Esophagus (tissue), 2 donors: Measurements from ENCODE around the gene MIA. TPM values are rescaled to one million over a fixed set of nuclear protein-coding genes. Genes with fewer than 3 reads are reported as not detected.

Source experiments
- H3K27ac ChIP-seq, 2 donors: one replicate each; pipeline ENCODE4 v1.5.1; 2013; ENCODE audit warnings: low read depth in 2 of 2, mild to moderate bottlenecking in 2 of 2, inconsistent platforms in 1 of 2, low read length in 1 of 2, moderate library complexity in 1 of 2
- H3K27me3 ChIP-seq, 2 donors: one replicate each; pipeline ENCODE4 v1.6.1; 2013; ENCODE audit warnings: low read length in 2 of 2, control low read depth in 1 of 2, mild to moderate bottlenecking in 1 of 2; ENCODE audit not compliant: insufficient read depth in 2 of 2, control insufficient read depth in 1 of 2
- H3K36me3 ChIP-seq, 2 donors: one replicate each; pipeline ENCODE4 v1.6.1; 2013; ENCODE audit warnings: low read length in 1 of 2; ENCODE audit not compliant: control insufficient read depth in 2 of 2, insufficient read depth in 2 of 2
- H3K4me1 ChIP-seq, 2 donors: one replicate each; pipeline ENCODE4 v1.6.1; 2013; ENCODE audit warnings: low read length in 1 of 2; ENCODE audit not compliant: control insufficient read depth in 2 of 2, insufficient read depth in 2 of 2
- H3K4me3 ChIP-seq, 2 donors: one replicate each; pipeline ENCODE4 v1.5.1; 2013; ENCODE audit warnings: low read length in 2 of 2, mild to moderate bottlenecking in 2 of 2, low read depth in 1 of 2, moderate library complexity in 1 of 2
- H3K9me3 ChIP-seq, 2 donors: one replicate each; pipeline ENCODE4 v1.6.1; 2013; ENCODE audit warnings: mild to moderate bottlenecking in 2 of 2, low read depth in 1 of 2, low read length in 1 of 2, moderate library complexity in 1 of 2; ENCODE audit not compliant: control insufficient read depth in 2 of 2, insufficient read depth in 1 of 2
- WGBS, 2 donors: extraction: QIAGEN DNeasy Blood & Tissue Kit; methylation state at CpG; one replicate each; pipeline ENCODE4 v1.1.7; 2013; 5-methylcytosine and 5-hydroxymethylcytosine counted together
- polyA plus RNA-seq, 2 donors: library from polyadenylated mRNA; stranded (reverse); fragments of 200-250 nt; gene quantifications; one replicate each; pipeline ENCODE4 v1.2.3, GENCODE V29; 2013
- donor health status: healthy with polysubstance abuse.
- donor health status: Bipolar disorder and iron deficiency.

MIA gene
- polyA plus RNA-seq, 2 donors: 0.47 to 1.8 TPM

- Histone ChIP-seq H3K27ac (peak overlapping the region; percentile 71 to 75), H3K4me3 (no peak overlapping the region)
- 65 to 74% methylated on average over 15 to 16 of the region's 16 CpGs for WGBS, 2 donors
Observed at GRCh38 chr19:40739871-40740703, 35.2 kb upstream of the MIA start.

GRCh38 chr19:40740747-40741146, 34.6 kb upstream of the MIA start:
- Histone ChIP-seq H3K4me1 (peaks cover 12 to 18% of the 10 kb centered on the region in 2 donors), H3K27ac (peak overlapping the region; percentile 71 to 75), H3K36me3 (peaks cover 9 to 41% of the 10 kb centered on the region in 2 donors), H3K9me3 (no peaks in the 10 kb centered on the region), H3K4me3 (no peak overlapping the region), H3K27me3 (no peaks in the 10 kb centered on the region)
- 50 to 58% methylated on average over 6 of the region's 6 CpGs for WGBS, 2 donors

More at GRCh38 chr19:40739871-40740703, 35.2 kb upstream of the MIA start:
- Histone ChIP-seq H3K9me3 (no peaks in the 10 kb centered on the region), H3K27me3 (no peaks in the 10 kb centered on the region), H3K4me1 (peaks cover 15 to 18% of the 10 kb centered on the region in 2 donors), H3K36me3 (peaks cover 9 to 47% of the 10 kb centered on the region in 2 donors)

- Histone ChIP-seq H3K27ac (peak overlapping the region; percentile 70 to 72), H3K4me1 (peaks cover 12 to 18% of the 10 kb centered on the region in 2 donors), H3K36me3 (peaks cover 9 to 38% of the 10 kb centered on the region in 2 donors), H3K27me3 (no peaks in the 10 kb centered on the region), H3K9me3 (no peaks in the 10 kb centered on the region), H3K4me3 (no peak overlapping the region)
- WGBS, 2 donors: 82 to 84% methylated on average over 10 of the region's 10 CpGs
Observed at GRCh38 chr19:40741527-40742390, 33.6 kb upstream of the MIA start.

DNA sequence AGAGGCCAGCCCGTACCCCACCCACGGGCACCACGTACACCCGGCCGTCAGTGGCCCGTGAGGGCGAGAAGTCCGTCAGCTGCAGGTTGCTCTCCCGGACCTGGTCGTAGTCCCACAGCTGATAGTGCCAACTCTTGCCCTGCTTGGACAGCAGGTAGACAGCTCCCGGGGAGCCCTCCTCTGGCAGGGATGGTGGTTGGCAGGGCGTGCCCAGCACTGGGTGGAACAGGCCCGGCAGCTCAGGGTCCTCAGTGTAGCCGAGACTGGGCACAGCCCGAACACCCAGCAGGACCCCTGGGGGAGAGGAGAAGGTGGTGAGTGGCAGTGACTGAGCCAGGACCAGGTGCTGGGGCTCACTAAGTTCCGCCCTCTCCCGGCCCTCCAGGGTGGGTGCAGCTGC, 32.8 kb upstream of the MIA start:
- H3K9me3 ChIP-seq: no peaks in the 10 kb centered on the region
- peak overlapping the region in 1 of 2 donors; percentile 27 for H3K27ac ChIP-seq
- H3K4me1 ChIP-seq: peaks cover 12 to 18% of the 10 kb centered on the region in 2 donors
- no peaks in the 10 kb centered on the region for H3K27me3 ChIP-seq
- H3K36me3 ChIP-seq: peaks cover 2 to 31% of the 10 kb centered on the region in 2 donors
- no peak overlapping the region for H3K4me3 ChIP-seq
- WGBS, 2 donors: 70 to 76% methylated on average over 17 of the region's 17 CpGs

DNA sequence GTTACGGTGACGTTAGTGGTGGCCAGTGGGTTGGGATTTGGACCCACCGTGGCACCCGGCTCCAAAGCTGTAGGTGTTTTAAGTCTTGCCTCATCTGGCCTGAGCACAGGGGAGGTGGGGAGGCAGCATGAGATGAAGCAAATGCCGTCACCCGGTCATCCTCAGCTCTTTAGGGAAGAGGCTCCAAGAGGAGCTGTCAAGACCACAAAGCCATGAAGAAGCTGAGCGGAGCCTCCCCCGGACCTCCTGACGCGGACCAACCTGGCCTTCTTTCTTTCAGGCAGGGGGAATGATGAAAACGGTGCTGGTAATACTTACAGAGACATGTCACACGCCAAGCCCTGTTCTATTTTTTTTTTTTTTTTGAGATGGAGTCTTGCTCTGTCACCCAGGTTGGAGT, 32.4 kb upstream of the MIA start:
- Histone ChIP-seq H3K27me3 (no peaks in the 10 kb centered on the region), H3K36me3 (peaks cover 0 to 28% of the 10 kb centered on the region in 2 donors), H3K4me1 (peaks cover 12 to 18% of the 10 kb centered on the region in 2 donors), H3K9me3 (no peaks in the 10 kb centered on the region), H3K27ac (peak overlapping the region in 1 of 2 donors; percentile 27), H3K4me3 (no peak overlapping the region)
- WGBS, 2 donors: 89 to 91% methylated on average over 12 of the region's 12 CpGs

- Histone ChIP-seq H3K27me3 (no peaks in the 10 kb centered on the region), H3K36me3 (peaks cover 0 to 23% of the 10 kb centered on the region in 2 donors), H3K27ac (peak overlapping the region in 1 of 2 donors; percentile 15), H3K4me3 (no peak overlapping the region), H3K4me1 (peaks cover 12 to 18% of the 10 kb centered on the region in 2 donors), H3K9me3 (no peaks in the 10 kb centered on the region)
- 91 to 93% methylated on average over 10 of the region's 10 CpGs for WGBS, 2 donors
Observed at GRCh38 chr19:40743926-40744325, 31.4 kb upstream of the MIA start.

DNA sequence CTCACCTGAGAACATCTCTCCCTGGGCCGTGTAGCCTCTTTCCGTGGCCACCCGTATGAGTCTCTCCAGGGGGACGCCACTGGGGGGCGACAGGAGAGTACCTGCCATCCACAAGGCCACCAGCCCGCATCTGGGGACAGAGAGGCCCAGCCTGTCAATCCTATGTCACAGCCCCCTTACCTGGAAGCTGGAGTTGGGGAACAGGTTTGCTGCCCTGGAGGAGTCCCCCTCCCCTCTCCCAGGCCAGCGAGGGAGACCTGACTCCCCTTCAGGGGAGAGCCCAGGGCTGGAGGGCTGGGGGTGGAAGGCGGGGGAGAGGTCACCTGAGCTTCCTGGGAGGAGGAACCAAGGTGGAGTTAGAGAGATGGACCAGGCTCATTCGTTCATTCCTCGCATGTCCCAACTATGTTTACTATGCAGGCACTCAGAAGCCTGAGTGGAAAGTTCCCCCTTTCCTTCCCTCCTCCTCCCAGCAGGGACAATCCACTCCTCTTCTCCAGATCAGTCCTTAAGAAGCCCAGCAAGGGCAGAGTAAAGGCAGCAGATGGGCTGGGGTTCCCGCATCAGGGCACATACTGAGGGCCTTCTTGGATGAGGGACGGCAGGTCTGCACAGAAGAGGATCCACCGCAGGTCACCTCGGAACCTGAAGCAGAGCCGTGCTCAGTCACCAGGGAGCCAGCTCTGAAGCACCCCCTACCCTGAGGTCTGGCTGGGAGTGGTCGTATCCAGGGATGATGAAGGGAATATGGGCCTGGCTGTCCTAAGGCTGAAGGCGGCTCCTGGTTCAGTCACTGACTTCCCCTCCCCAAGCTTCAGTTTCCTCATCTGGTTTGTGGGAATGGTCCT, 30.5 kb upstream of the MIA start:
- H3K27me3 ChIP-seq: no peaks in the 10 kb centered on the region
- peak overlapping the region; percentile 5 to 11 for H3K27ac ChIP-seq
- H3K9me3 ChIP-seq: no peaks in the 10 kb centered on the region
- 65 to 72% methylated on average over 17 of the region's 17 CpGs for WGBS, 2 donors
- no peak overlapping the region for H3K4me3 ChIP-seq
- peaks cover 9 to 10% of the 10 kb centered on the region in 2 donors for H3K4me1 ChIP-seq
- peaks cover 0 to 14% of the 10 kb centered on the region in 2 donors for H3K36me3 ChIP-seq

GRCh38 chr19:40745402-40745780, 29.9 kb upstream of the MIA start:
- Histone ChIP-seq H3K36me3 (peaks cover 0 to 8% of the 10 kb centered on the region in 2 donors), H3K27ac (peak overlapping the region in 1 of 2 donors; percentile 5), H3K4me3 (no peak overlapping the region), H3K9me3 (no peaks in the 10 kb centered on the region), H3K4me1 (peaks cover 3 to 6% of the 10 kb centered on the region in 2 donors), H3K27me3 (no peaks in the 10 kb centered on the region)
- 77 to 79% methylated on average over 7 of the region's 7 CpGs for WGBS, 2 donors

DNA sequence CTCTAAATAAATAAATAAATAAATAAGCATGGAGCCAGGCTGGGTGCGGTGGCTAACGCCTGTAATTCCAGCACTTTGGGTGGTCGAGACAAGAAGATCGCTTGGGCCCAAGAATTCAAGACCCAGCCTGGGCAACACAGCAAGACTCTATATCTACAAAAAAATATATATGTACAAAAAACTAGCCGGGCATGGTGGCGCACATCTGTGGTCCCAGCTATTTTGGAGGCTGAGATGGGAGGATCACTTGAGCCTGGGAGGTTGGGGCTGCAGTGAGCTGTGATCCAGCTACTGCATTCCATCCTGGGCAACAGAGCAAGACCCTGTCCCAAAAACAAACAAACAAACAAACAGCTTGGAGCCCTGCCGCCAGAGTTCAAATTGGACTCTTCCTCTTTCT, 27.8 kb upstream of the MIA start:
- Histone ChIP-seq H3K9me3 (no peaks in the 10 kb centered on the region), H3K4me1 (peaks cover 2% of the 10 kb centered on the region in 2 donors), H3K27me3 (no peaks in the 10 kb centered on the region), H3K27ac (no peak overlapping the region), H3K36me3 (peaks cover 0 to 6% of the 10 kb centered on the region in 2 donors), H3K4me3 (no peak overlapping the region)
- 98 to 99% methylated on average over 7 of the region's 7 CpGs for WGBS, 2 donors
